GM12878 (cell line): ENCODE measurements around the gene GOT2.

Source experiments
- ATF7 ChIP-seq: fragments of 450-650 bp; IDR thresholded peaks from 2 replicates; pipeline ENCODE4 v1.6.1; 2016; ENCODE audit warnings: low read depth, mild to moderate bottlenecking
- CHD4 ChIP-seq: fragments of 200-600 bp; sonication (generic); IDR thresholded peaks from 2 replicates; pipeline ENCODE4 v1.6.1; 2016; ENCODE audit warnings: mild to moderate bottlenecking
- EZH2 ChIP-seq: IDR thresholded peaks from 2 replicates; pipeline ENCODE4 v1.6.1; 2012; ENCODE audit warnings: low read depth, mild to moderate bottlenecking, control low read depth, inconsistent platforms, low read length, borderline replicate concordance; ENCODE audit not compliant: control insufficient read depth
- JUNB ChIP-seq: IDR thresholded peaks from 2 replicates; pipeline ENCODE4 v1.6.1; 2016; ENCODE audit warnings: antibody characterized with exemption, mild to moderate bottlenecking
- RFX5 ChIP-seq: IDR thresholded peaks from 2 replicates; pipeline ENCODE4 v1.6.1; 2011; ENCODE audit warnings: low read depth, low read length, improper control_type of control experiment
- SP1 ChIP-seq: IDR thresholded peaks from one replicate; pipeline ENCODE4 v1.6.1; 2011; ENCODE audit warnings: low read depth, low read length
- SRF ChIP-seq, 2 experiments: IDR thresholded peaks; 2 replicates each; pipeline ENCODE4 v1.6.1; 2011; ENCODE audit warnings: low read depth in 2 of 2, low read length in 2 of 2, mild to moderate bottlenecking in 1 of 2, moderate library complexity in 1 of 2
- USF1 ChIP-seq: IDR thresholded peaks from 2 replicates; pipeline ENCODE4 v1.6.1; 2011; ENCODE audit warnings: borderline replicate concordance, low read depth, mild to moderate bottlenecking, moderate library complexity, mixed read lengths, low read length; ENCODE audit not compliant: insufficient read depth; ENCODE audit errors: extremely low read length

GRCh38 chr16:58773870-58774269, 39.8 kb upstream of the GOT2 start:
- TF ChIP-seq SP1 (no peak), SRF (IDR thresholded peaks at IDR 0.05; ENCODE audit: low read depth in 2 of 2, low read length in 2 of 2) (no peak), JUNB (no peak), ATF7 (no peak), CHD4 (no peak), RFX5 (no peak), EZH2 (no peak), USF1 (no peak)
